ENCODE data around the gene CA12.

GRCh38 chr15:63296195-63296594 lies 85.5 kb downstream of the CA12 start:
- TF ChIP-seq CTCF (IDR thresholded peaks at IDR 0.05; ENCODE audit: borderline replicate concordance, extremely low read depth, low read length, poor library complexity, severe bottlenecking) (no peak), EZH2 (IDR thresholded peaks at IDR 0.05; ENCODE audit: borderline replicate concordance, low read depth, low read length, severe bottlenecking) (no peak)

All from DND-41 (cell line).